OCI-LY1 (cell line): ENCODE data around the gene ANKUB1.

Experiments used
- EZH2 ChIP-seq: fragments of 200-600 bp; sonication (generic), shearing (Covaris generic); IDR thresholded peaks from 2 replicates; pipeline ENCODE4 v1.8.0; 2017; ENCODE audit warnings: borderline replicate concordance, mixed run types, mild to moderate bottlenecking, antibody characterized with exemption, low read length, moderate library complexity, mixed read lengths
- TF ChIP-seq, protein P1 (sequence below): fragments of 200-600 bp; sonication (generic), shearing (Covaris generic); IDR thresholded peaks from 2 replicates; pipeline ENCODE4 v1.5.1; 2017; ENCODE audit warnings: mild to moderate bottlenecking, antibody characterized with exemption, low read length, moderate library complexity, mixed read lengths

DNA sequence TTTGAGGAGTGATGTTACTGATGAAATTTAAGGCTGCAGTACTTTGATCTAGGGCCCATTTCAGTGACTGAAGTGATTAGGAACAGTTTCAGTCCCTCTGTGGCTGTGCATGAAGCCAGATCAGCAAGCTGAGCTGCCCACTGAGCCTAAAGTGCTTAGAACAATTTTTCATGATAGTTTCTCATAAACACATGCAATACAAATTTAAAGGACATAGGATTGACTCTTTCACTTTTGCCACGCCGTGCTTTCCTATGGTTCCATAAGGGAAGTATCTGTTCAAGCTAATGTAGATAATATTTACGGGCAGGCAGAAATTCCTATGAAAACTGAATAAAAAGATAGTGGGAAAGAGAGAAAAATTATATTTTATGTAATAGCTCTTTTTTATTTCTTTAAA lies 10.6 kb downstream of the ANKUB1 start:
- TF ChIP-seq, protein P1, sequence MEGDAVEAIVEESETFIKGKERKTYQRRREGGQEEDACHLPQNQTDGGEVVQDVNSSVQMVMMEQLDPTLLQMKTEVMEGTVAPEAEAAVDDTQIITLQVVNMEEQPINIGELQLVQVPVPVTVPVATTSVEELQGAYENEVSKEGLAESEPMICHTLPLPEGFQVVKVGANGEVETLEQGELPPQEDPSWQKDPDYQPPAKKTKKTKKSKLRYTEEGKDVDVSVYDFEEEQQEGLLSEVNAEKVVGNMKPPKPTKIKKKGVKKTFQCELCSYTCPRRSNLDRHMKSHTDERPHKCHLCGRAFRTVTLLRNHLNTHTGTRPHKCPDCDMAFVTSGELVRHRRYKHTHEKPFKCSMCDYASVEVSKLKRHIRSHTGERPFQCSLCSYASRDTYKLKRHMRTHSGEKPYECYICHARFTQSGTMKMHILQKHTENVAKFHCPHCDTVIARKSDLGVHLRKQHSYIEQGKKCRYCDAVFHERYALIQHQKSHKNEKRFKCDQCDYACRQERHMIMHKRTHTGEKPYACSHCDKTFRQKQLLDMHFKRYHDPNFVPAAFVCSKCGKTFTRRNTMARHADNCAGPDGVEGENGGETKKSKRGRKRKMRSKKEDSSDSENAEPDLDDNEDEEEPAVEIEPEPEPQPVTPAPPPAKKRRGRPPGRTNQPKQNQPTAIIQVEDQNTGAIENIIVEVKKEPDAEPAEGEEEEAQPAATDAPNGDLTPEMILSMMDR = no peak
- TF ChIP-seq EZH2 = no peak
